GM12892 (cell line): ENCODE measurements around the gene TSPEAR.
"Not testable (repeated sequence)": the region's sequence is repeated elsewhere in the genome, so short reads cannot be mapped to it uniquely, and the experiment has no call there.

ENCODE experiments used
- DNase-seq: peaks from one replicate; pipeline ENCODE4 v3.0.0; 2011; ENCODE audit not compliant: insufficient read length
- FAIRE-seq: peaks from 2 replicates; lab custom pipeline; 2011; peaks lifted over from hg19 to GRCh38; lab: Jason Lieb, UNC
- POLR2A ChIP-seq: IDR thresholded peaks from 2 replicates; pipeline ENCODE4 v1.6.1; 2011; ENCODE audit warnings: low read depth, low read length, control low read depth
- POLR2AphosphoS5 ChIP-seq: IDR thresholded peaks from 2 replicates; pipeline ENCODE4 v1.6.1; 2011; ENCODE audit warnings: low read depth, low read length, control low read depth
- TAF1 ChIP-seq: IDR thresholded peaks from 2 replicates; pipeline ENCODE4 v1.6.1; 2011; ENCODE audit warnings: low read depth, mild to moderate bottlenecking, control low read depth, low read length, borderline replicate concordance

TSPEAR gene

GRCh38 chr21:44567481-44568171, 143.7 kb downstream of the TSPEAR start:
- DNase-seq (no peak), FAIRE-seq (no peak)
- TF ChIP-seq POLR2AphosphoS5: no peak
- no peak for TF ChIP-seq POLR2A
- TF ChIP-seq TAF1: no peak

DNA sequence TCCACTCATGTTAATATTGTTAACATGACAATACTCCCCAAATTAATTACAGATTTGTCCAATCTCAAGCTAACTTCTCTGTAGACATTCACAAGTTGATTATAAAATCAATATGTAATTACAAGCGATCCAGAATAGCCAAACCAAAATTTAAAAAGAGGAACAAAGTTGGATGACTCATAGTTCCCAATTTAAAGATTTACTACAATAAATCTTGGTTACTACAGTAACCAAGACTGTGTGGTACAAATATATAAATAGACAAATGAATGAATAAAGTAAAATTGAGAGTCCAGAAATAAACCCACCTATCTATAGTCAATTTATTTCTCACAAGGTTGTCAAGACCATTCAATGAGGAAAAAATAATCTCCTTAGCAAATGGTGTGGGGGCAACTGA, 145.0 kb downstream of the TSPEAR start:
- FAIRE-seq: no peak
- no peak for DNase-seq

GRCh38 chr21:44564886-44565598, 146.3 kb downstream of the TSPEAR start:
- FAIRE-seq (no peak), DNase-seq (no peak)
- TF ChIP-seq POLR2A: no peak
- no peak for TF ChIP-seq TAF1
- TF ChIP-seq POLR2AphosphoS5: no peak

More for the DNA sequence above, 145.0 kb downstream of the TSPEAR start:
- TF ChIP-seq TAF1 (no peak), POLR2A (no peak), POLR2AphosphoS5 (no peak)

DNA sequence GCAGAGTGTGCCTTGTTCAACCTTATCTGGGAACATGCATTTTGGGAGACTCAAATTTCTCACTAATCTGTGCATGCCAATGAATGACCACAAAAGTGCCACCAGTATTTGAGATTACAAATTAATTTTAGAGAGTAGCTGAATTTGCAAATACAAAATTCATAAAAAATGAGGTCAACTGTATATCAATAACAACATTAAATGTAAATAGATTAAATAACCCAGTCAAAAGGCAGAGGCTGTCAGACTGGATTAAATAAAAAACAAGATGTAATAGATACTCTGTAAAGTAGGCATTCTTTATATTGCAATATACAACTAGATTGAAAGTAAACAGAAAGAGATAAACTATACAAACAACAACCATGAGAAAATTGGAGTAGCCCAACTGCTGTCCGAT, 147.3 kb downstream of the TSPEAR start:
- FAIRE-seq (no peak), DNase-seq (no peak)
- TF ChIP-seq POLR2A (no peak), POLR2AphosphoS5 (no peak), TAF1 (no peak)

GRCh38 chr21:44558695-44559094, 152.7 kb downstream of the TSPEAR start, which contains the start of gene KRTAP10-3:
KRTAP10-3 (minus strand) TSS chr21:44558795; CDS start chr21:44558715, 80 bp downstream.
- no peak for TF ChIP-seq POLR2AphosphoS5
- no peak for TF ChIP-seq TAF1
- TF ChIP-seq POLR2A: no peak
- FAIRE-seq (no peak), DNase-seq (no peak)

DNA sequence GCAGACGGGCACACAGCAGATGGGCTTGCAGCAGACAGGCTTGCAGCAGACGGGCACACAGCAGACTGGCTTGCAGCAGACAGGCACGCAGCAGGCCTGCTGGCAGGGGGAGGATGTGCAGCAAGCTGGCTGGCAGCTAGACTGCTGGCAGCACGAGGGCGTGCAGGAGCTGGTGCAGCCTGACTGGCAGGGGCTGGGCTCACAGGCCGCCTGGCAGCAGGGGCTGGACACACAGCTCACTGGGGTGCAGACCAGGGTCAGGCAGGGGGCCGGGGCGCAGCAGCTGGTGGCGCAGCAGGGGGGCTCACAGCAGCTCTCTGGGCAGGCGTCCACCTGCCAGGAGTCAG, 153.1 kb downstream of the TSPEAR start:
- not testable (repeated sequence) for DNase-seq, FAIRE-seq

- FAIRE-seq (no peak), DNase-seq (no peak)
- no peak for TF ChIP-seq POLR2AphosphoS5
- no peak for TF ChIP-seq TAF1
- no peak for TF ChIP-seq POLR2A
These were observed 153.7 kb downstream of the TSPEAR start for GRCh38 chr21:44557491-44558328.

- DNase-seq: no peak
- TF ChIP-seq POLR2AphosphoS5 (no peak), TAF1 (no peak), POLR2A (no peak)
- FAIRE-seq: no peak
These were observed 154.5 kb downstream of the TSPEAR start for GRCh38 chr21:44556879-44557278.

GRCh38 chr21:44555200-44555875, 156.0 kb downstream of the TSPEAR start:
- FAIRE-seq: no peak
- TF ChIP-seq TAF1: no peak
- DNase-seq: no peak

DNA sequence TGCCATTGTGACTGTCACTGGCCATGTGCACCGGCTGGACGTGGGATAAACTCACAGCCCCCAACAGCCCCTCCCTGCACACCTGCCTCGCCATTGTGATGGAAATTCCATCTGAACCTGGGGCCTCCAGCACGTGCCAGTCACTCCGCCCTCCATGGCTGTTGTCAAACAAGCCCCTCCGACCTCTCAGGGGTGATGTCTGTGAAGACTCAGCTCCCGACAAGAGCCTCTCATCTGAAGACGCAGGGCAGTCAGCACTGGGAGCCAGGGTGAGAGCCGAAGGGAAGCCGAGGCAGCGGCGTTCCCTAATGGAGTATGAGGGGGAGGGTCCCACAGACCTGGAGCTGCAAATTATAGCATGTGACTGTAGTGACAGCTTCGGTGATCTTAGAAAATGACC, 158.7 kb downstream of the TSPEAR start:
- FAIRE-seq (no peak), DNase-seq (no peak)
- TF ChIP-seq POLR2A (no peak), TAF1 (no peak), POLR2AphosphoS5 (no peak)

DNA sequence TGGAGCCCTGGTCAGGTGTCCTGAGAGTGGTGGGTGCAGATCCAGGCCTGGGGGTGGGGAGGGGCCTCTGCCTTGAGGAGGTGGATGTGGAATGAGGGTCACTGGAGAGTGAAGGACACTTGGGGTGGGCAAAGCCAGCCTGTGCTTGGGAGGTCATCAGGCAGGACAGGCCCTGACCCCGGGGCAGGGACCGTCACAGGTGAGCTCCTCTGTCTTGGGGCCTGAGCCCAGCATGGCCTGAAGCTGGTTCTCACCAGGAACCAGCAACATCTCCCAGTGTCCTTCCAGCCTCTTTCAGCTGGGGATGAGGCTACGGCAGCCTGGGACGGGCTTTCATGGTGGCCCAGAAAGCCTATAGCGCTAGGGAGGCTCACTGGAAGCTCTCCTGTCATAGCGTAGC, 159.2 kb downstream of the TSPEAR start:
- DNase-seq (no peak), FAIRE-seq (no peak)
- TF ChIP-seq TAF1 (no peak), POLR2AphosphoS5 (no peak), POLR2A (no peak)
